H1 (cell line): Measurements from ENCODE around the gene MAGI1. TPM values are rescaled to one million over a fixed set of nuclear protein-coding genes. Genes with fewer than 3 reads are reported as not detected.

Experiments used
- CTCF ChIA-PET: fragments of 300-600 bp; sonication (Branson Sonifier 250); formaldehyde crosslinking; loops from one replicate; lab custom pipeline; 2021; ENCODE audit not compliant: partially characterized antibody; lab: Charles Lee
- POLR2A ChIA-PET: fragments of 300-600 bp; sonication (Branson Sonifier 250); formaldehyde crosslinking; loops from one replicate; lab custom pipeline; 2021; ENCODE audit warnings: inconsistent platforms; ENCODE audit not compliant: partially characterized antibody; lab: Charles Lee
- DNase-seq, 2 experiments: peaks; one replicate each; pipeline versions ENCODE4 v3.0.0 to v3.0.0-alpha.2; 2010 to 2022; ENCODE audit warnings: low spot score in 2 of 2, low read depth in 1 of 2, mixed read lengths in 1 of 2
- FAIRE-seq: peaks from 2 replicates; lab custom pipeline; 2011; peaks lifted over from hg19 to GRCh38; lab: Jason Lieb, UNC
- H2AFZ ChIP-seq: 2 replicates; pipeline ENCODE4 v1.8.1; 2012; ENCODE audit warnings: low read length, inconsistent platforms
- H2AK5ac ChIP-seq: 2 replicates; pipeline ENCODE4 v1.6.1; 2013; ENCODE audit warnings: low read depth, low read length
- H2BK120ac ChIP-seq: replicated peaks from 2 replicates; pipeline ENCODE3; 2013; ENCODE audit warnings: low read depth, low read length, inconsistent platforms
- H2BK12ac ChIP-seq: 2 replicates; pipeline ENCODE4 v1.6.1; 2013; ENCODE audit warnings: low read depth, low read length
- H2BK15ac ChIP-seq: 2 replicates; pipeline ENCODE4 v1.6.1; 2013; ENCODE audit warnings: low read length
- H2BK20ac ChIP-seq: 2 replicates; pipeline ENCODE4 v1.6.1; 2013; ENCODE audit warnings: low read length
- H2BK5ac ChIP-seq: 2 replicates; pipeline ENCODE4 v1.6.1; 2013; ENCODE audit warnings: low read depth, low read length
- H3K14ac ChIP-seq: 2 replicates; pipeline ENCODE4 v1.6.1; 2013; ENCODE audit warnings: inconsistent platforms; ENCODE audit not compliant: insufficient read length
- H3K18ac ChIP-seq: 2 replicates; pipeline ENCODE4 v1.6.1; 2013; ENCODE audit warnings: low read length; ENCODE audit errors: extremely low read depth
- H3K23ac ChIP-seq: 2 replicates; pipeline ENCODE4 v1.6.1; 2013; ENCODE audit warnings: inconsistent platforms; ENCODE audit not compliant: insufficient read length
- H3K23me2 ChIP-seq: 2 replicates; pipeline ENCODE4 v1.6.1; 2013; ENCODE audit warnings: low read depth, low read length
- H3K27ac ChIP-seq: 2 replicates; pipeline ENCODE4 v1.6.1; 2011; ENCODE audit warnings: low read depth, low read length, inconsistent platforms
- H3K27me3 ChIP-seq, 4 experiments: replicated peaks in 1 of 4; 1 replicate in 1 of 4; 2 replicates in 3 of 4; pipeline versions ENCODE4 v1.6.1 to v1.8.1; 2011 to 2013; ENCODE audit warnings: low read length in 3 of 4, mild to moderate bottlenecking in 3 of 4, inconsistent platforms in 2 of 4, mixed read lengths in 2 of 4, moderate library complexity in 1 of 4; ENCODE audit not compliant: control insufficient read depth in 3 of 4, insufficient read depth in 3 of 4; ENCODE audit errors: extremely low read depth in 1 of 4
- H3K36me3 ChIP-seq, 4 experiments: 2 replicates each; pipeline versions ENCODE4 v1.6.1 to v1.8.1; 2011 to 2013; ENCODE audit warnings: mild to moderate bottlenecking in 4 of 4, low read length in 3 of 4, moderate library complexity in 2 of 4, control low read depth in 1 of 4, inconsistent platforms in 1 of 4; ENCODE audit not compliant: insufficient read depth in 4 of 4, control insufficient read depth in 2 of 4
- H3K4ac ChIP-seq: replicated peaks from 2 replicates; pipeline ENCODE3; 2013; ENCODE audit warnings: low read length, low read depth, mixed read lengths, inconsistent platforms; ENCODE audit not compliant: insufficient read length
- H3K4me1 ChIP-seq, 4 experiments: replicated peaks in 1 of 4; 1 replicate in 1 of 4; 2 replicates in 3 of 4; pipeline versions ENCODE4 v1.6.1 to v1.8.1; 2011 to 2013; ENCODE audit warnings: low read length in 3 of 4, inconsistent platforms in 2 of 4, mixed read lengths in 1 of 4; ENCODE audit not compliant: insufficient read depth in 4 of 4, control insufficient read depth in 3 of 4
- H3K4me2 ChIP-seq, 2 experiments: 2 replicates each; pipeline versions ENCODE4 v1.6.1 to v1.8.1; 2011 to 2013; ENCODE audit warnings: low read depth in 2 of 2, low read length in 2 of 2, control low read depth in 1 of 2, inconsistent platforms in 1 of 2, mild to moderate bottlenecking in 1 of 2; ENCODE audit not compliant: insufficient read depth in 1 of 2
- H3K4me3 ChIP-seq, 4 experiments: fragments of 200-600, 300-600 bp in 1 of 4; sonication (generic), shearing (Covaris generic), sonication (Bioruptor Twin) in 1 of 4; 2 replicates each; pipeline versions ENCODE4 v1.5.1 to v1.8.1; 2011 to 2016; ENCODE audit warnings: low read length in 4 of 4, low read depth in 3 of 4, control low read depth in 2 of 4, inconsistent platforms in 2 of 4, mild to moderate bottlenecking in 2 of 4, mixed read lengths in 1 of 4, moderate library complexity in 1 of 4; ENCODE audit not compliant: insufficient read depth in 2 of 4; ENCODE audit errors: extremely low read depth in 1 of 4
- H3K56ac ChIP-seq: replicated peaks from 2 replicates; pipeline ENCODE3; 2013; ENCODE audit warnings: low read depth, mild to moderate bottlenecking, mixed read lengths, low read length, inconsistent platforms; ENCODE audit not compliant: insufficient read length
- H3K79me1 ChIP-seq: 2 replicates; pipeline ENCODE4 v1.6.1; 2013; ENCODE audit warnings: low read depth, low read length, control low read depth
- H3K79me2 ChIP-seq, 2 experiments: 2 replicates each; pipeline versions ENCODE4 v1.6.1 to v1.8.1; 2012 to 2013; ENCODE audit warnings: low read length in 2 of 2, mild to moderate bottlenecking in 2 of 2, inconsistent platforms in 1 of 2; ENCODE audit not compliant: insufficient read depth in 2 of 2, control insufficient read depth in 1 of 2
- H3K9ac ChIP-seq, 4 experiments: replicated peaks in 1 of 4; 1 replicate in 1 of 4; 2 replicates in 3 of 4; pipeline versions ENCODE4 v1.6.1 to v1.8.1; 2011 to 2013; ENCODE audit warnings: low read depth in 3 of 4, low read length in 3 of 4, control low read depth in 2 of 4, mild to moderate bottlenecking in 2 of 4, moderate library complexity in 2 of 4, inconsistent platforms in 1 of 4; ENCODE audit errors: extremely low read depth in 1 of 4
- H3K9me3 ChIP-seq, 2 experiments: 2 replicates each; pipeline versions ENCODE4 v1.6.1 to v1.8.1; 2012 to 2013; ENCODE audit warnings: mild to moderate bottlenecking in 2 of 2, moderate library complexity in 2 of 2, control low read depth in 1 of 2, inconsistent platforms in 1 of 2, low read depth in 1 of 2, low read length in 1 of 2, mixed read lengths in 1 of 2; ENCODE audit not compliant: insufficient read depth in 2 of 2
- H4K20me1 ChIP-seq, 2 experiments: replicated peaks in 1 of 2; 2 replicates each; pipeline versions ENCODE3 to v1.8.1; 2011 to 2013; ENCODE audit warnings: inconsistent platforms in 2 of 2, low read length in 2 of 2, mild to moderate bottlenecking in 1 of 2; ENCODE audit not compliant: insufficient read depth in 2 of 2, control insufficient read depth in 1 of 2
- H4K5ac ChIP-seq: 2 replicates; pipeline ENCODE4 v1.6.1; 2013; ENCODE audit warnings: low read length, low read depth, mixed read lengths, inconsistent platforms; ENCODE audit not compliant: insufficient read length
- H4K8ac ChIP-seq: 2 replicates; pipeline ENCODE4 v1.8.0; 2013; ENCODE audit warnings: mild to moderate bottlenecking, moderate library complexity, low read length, inconsistent platforms; ENCODE audit not compliant: insufficient read depth; ENCODE audit errors: extremely low read depth
- H4K91ac ChIP-seq: replicated peaks from 2 replicates; pipeline ENCODE3; 2013; ENCODE audit warnings: low read length, mixed read lengths, inconsistent platforms; ENCODE audit not compliant: insufficient read length
- ASH2L ChIP-seq: fragments of 200-600, 300-600 bp; sonication (generic); IDR thresholded peaks from one replicate; pipeline ENCODE4 v1.7.1; 2017; ENCODE audit warnings: low read length
- CTBP2 ChIP-seq: IDR thresholded peaks from 2 replicates; pipeline ENCODE4 v1.7.0; 2011; ENCODE audit warnings: borderline replicate concordance, mild to moderate bottlenecking, moderate library complexity, mixed read lengths, low read length; ENCODE audit not compliant: insufficient read depth, insufficient read length
- EZH2 ChIP-seq: fragments of 200-600 bp; sonication (generic); IDR thresholded peaks from 2 replicates; pipeline ENCODE4 v1.7.1; 2012; ENCODE audit warnings: low read depth, mild to moderate bottlenecking, moderate library complexity, low read length, inconsistent platforms; ENCODE audit not compliant: severe bottlenecking
- FOSL1 ChIP-seq: IDR thresholded peaks from 2 replicates; pipeline ENCODE4 v1.6.1; 2011; ENCODE audit warnings: mild to moderate bottlenecking, low read depth, low read length, moderate library complexity; ENCODE audit not compliant: insufficient read depth
- GABPA ChIP-seq: IDR thresholded peaks from 2 replicates; pipeline ENCODE4 v1.6.1; 2011; ENCODE audit warnings: mild to moderate bottlenecking, low read length, moderate library complexity, borderline replicate concordance; ENCODE audit not compliant: insufficient read depth
- HDAC6 ChIP-seq: IDR thresholded peaks from one replicate; pipeline ENCODE4 v1.7.1; 2012; ENCODE audit warnings: low read depth, mild to moderate bottlenecking, inconsistent platforms, low read length, moderate library complexity
- POU5F1 ChIP-seq: IDR thresholded peaks from 2 replicates; pipeline ENCODE4 v1.6.1; 2011; ENCODE audit warnings: low read depth, mild to moderate bottlenecking, low read length, moderate library complexity
- RNF2 ChIP-seq: fragments of 200-900, 300-1000 bp; sonication (generic); IDR thresholded peaks from 2 replicates; pipeline ENCODE4 v1.7.1; 2016; ENCODE audit warnings: borderline replicate concordance, low read depth, mild to moderate bottlenecking, antibody characterized with exemption, low read length; ENCODE audit not compliant: poor library complexity, severe bottlenecking; ENCODE audit errors: missing control alignments
- SIRT6 ChIP-seq: IDR thresholded peaks from one replicate; pipeline ENCODE4 v1.7.1; 2012; ENCODE audit warnings: low read length, inconsistent platforms
- SRF ChIP-seq: IDR thresholded peaks from 2 replicates; pipeline ENCODE4 v1.6.1; 2011; ENCODE audit warnings: mild to moderate bottlenecking, low read depth, low read length, moderate library complexity
- SUZ12 ChIP-seq: fragments of 200-600 bp; sonication (generic); IDR thresholded peaks from 2 replicates; pipeline ENCODE4 v1.6.1; 2012; ENCODE audit warnings: mild to moderate bottlenecking, inconsistent platforms, low read length, moderate library complexity, mixed read lengths
- TAF1 ChIP-seq: IDR thresholded peaks from 2 replicates; pipeline ENCODE4 v1.6.1; 2011; ENCODE audit warnings: mild to moderate bottlenecking, low read depth, low read length
- WGBS, 2 experiments: shearing (Covaris generic) in 1 of 2; methylation state at CpG; one replicate each; pipeline versions ENCODE4 v1.1.6 to v1.1.7; 2013 to 2015; ENCODE audit warnings: low lambda C conversion rate in 2 of 2, mixed read lengths in 2 of 2, inconsistent platforms in 1 of 2, low coverage in 1 of 2, missing lambda C conversion rate in 1 of 2; ENCODE audit not compliant: insufficient replicate concordance in 2 of 2, insufficient coverage in 1 of 2, insufficient read length in 1 of 2; ENCODE audit errors: extremely low coverage in 1 of 2, missing lambda C conversion rate in 1 of 2; 5-methylcytosine and 5-hydroxymethylcytosine counted together
- polyA plus RNA-seq, 7 experiments: library from polyadenylated mRNA; depleted of rRNA in 3 of 7; stranded (reverse) in 5 of 7; unstranded in 2 of 7; fragments of >200 nt in 5 of 7; fragments of 200-250 nt in 2 of 7; gene quantifications; 1 replicate in 5 of 7; 2 replicates in 1 of 7; 4 replicates in 1 of 7; pipeline versions ENCODE4 v1.2.1 to v1.2.3, GENCODE V29; 2011 to 2013; ENCODE audit warnings: missing spikeins in 2 of 7, mixed read lengths in 2 of 7
- total RNA-seq: library from RNA; stranded (reverse); fragmentation: NEBNext Ultra II Directional; extraction: Animal tissue kit (Norgen Biotek cat#: 25700); gene quantifications from 2 replicates; pipeline ENCODE4 v1.2.1, GENCODE V29; 2021
- TF ChIP-seq, protein P1 (sequence below): IDR thresholded peaks from 2 replicates; pipeline ENCODE4 v1.6.1; 2011; ENCODE audit warnings: low read depth, mild to moderate bottlenecking, low read length; ENCODE audit not compliant: insufficient read depth

Gene MAGI1
- total and polyA plus RNA-seq, 2 of the 8 experiments (the other 6 are each of a cell fraction or from before 2014, with no cell fraction given), result 19.8 to 78.0 TPM

DNA sequence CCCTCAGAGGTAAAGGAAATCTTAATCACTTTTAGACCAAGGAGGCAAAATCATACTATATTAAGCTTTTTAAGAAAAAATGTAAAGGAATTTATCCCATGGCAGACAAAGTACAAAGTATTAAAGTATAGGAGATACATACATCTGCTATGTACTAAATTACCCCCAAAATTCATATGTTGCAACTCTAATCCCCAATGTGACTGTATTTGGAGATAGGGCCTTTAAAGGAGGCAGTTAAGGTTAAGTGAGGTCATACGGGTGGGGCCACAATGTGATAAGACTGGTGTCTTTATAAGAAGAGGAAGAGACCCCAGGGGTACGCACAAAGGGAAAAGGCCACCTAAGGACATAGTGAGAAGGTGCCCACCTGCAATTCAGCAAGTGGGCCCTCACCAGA lies 693.9 kb downstream of the MAGI1 start:
- H3K23me2 ChIP-seq, result no peaks in the 10 kb centered on the region
- no peak overlapping the region for H3K27ac ChIP-seq
- H3K4me2 ChIP-seq, result no peak overlapping the region
- H3K18ac ChIP-seq, result no peak overlapping the region
- H3K14ac ChIP-seq, result no peak overlapping the region
- H3K56ac ChIP-seq, result no peak overlapping the region
- no peak overlapping the region for H2BK5ac ChIP-seq
- H3K79me2 ChIP-seq, result no peaks in the 10 kb centered on the region
- no peaks in the 10 kb centered on the region for H3K27me3 ChIP-seq
- H3K4me3 ChIP-seq, result no peak overlapping the region
- H4K20me1 ChIP-seq, result no peaks in the 10 kb centered on the region
- no peak overlapping the region for H3K9ac ChIP-seq
- CTCF ChIA-PET, result interaction anchor here (0.8 to 3.8 kb wide), 5 partner anchors 11 to 815 kb away, joined by 3 to 16 read pairs (median 4); no protein-coding TSS in a partner anchor
- no peak for DNase-seq
- H4K5ac ChIP-seq, result no peak overlapping the region
- H3K23ac ChIP-seq, result no peak overlapping the region
- WGBS, 2 experiments, result 76% methylated on average over 2 of the region's 2 CpGs; no CpG with 5 or more reads in 1 of the 2 experiments
- H3K36me3 ChIP-seq, result no peaks in the 10 kb centered on the region
- FAIRE-seq, result no peak
- no peak overlapping the region for H2AK5ac ChIP-seq
- H4K91ac ChIP-seq, result no peak overlapping the region
- no peak overlapping the region for H4K8ac ChIP-seq
- no peak overlapping the region for H2AFZ ChIP-seq
- no peak overlapping the region for H2BK15ac ChIP-seq
- no peak overlapping the region for H3K4ac ChIP-seq
- H3K4me1 ChIP-seq, result peaks cover 4 to 18% (median 7%) of the 10 kb centered on the region in 4 experiments; a peak in 6 of 7 replicates
- no peaks in the 10 kb centered on the region for H3K79me1 ChIP-seq
- no peak overlapping the region for H2BK20ac ChIP-seq
- POLR2A ChIA-PET, result interaction anchor here (0.8 kb wide), 1 partner anchor 56 kb away, joined by 3 read pairs; no protein-coding TSS in a partner anchor
- H2BK120ac ChIP-seq, result no peak overlapping the region
- H2BK12ac ChIP-seq, result no peak overlapping the region
- TF ChIP-seq TAF1, result no peak
- no peak for TF ChIP-seq ASH2L
- no peak for TF ChIP-seq SIRT6
- TF ChIP-seq, protein P1, sequence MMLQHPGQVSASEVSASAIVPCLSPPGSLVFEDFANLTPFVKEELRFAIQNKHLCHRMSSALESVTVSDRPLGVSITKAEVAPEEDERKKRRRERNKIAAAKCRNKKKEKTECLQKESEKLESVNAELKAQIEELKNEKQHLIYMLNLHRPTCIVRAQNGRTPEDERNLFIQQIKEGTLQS, result no peak
- no peak for TF ChIP-seq SUZ12
- TF ChIP-seq POU5F1, result no peak
- no peak for TF ChIP-seq RNF2
- TF ChIP-seq CTBP2, result no peak
- no peak for TF ChIP-seq HDAC6
- no peak for TF ChIP-seq EZH2
- no peak for TF ChIP-seq GABPA
- no peak for TF ChIP-seq FOSL1
- TF ChIP-seq SRF, result no peak
- no peaks in the 10 kb centered on the region for H3K9me3 ChIP-seq
